OCI-M2 (cell line): Measurements from ENCODE around the gene CINP.

ENCODE experiments used
- DNase-seq: peaks from one replicate; lab custom pipeline; 2025; ENCODE audit not compliant: unreplicated experiment; lab: John Stamatoyannopoulos, UW

Gene CINP

GRCh38 chr14:102362545-102363181 is at the start of gene CINP, which contains the start of gene TECPR2:
TSS of gene CINP (minus strand) at chr14:102362890. CDS start at chr14:102362851, 39 bp downstream.
TSS of gene TECPR2 (plus strand) at chr14:102362941. CDS start at chr14:102376722, 13,781 bp downstream.
- DNase-seq: peak; percentile 78

GRCh38 chr14:102408724-102409123 is 46.0 kb upstream of the CINP start:
- no peak for DNase-seq

DNA sequence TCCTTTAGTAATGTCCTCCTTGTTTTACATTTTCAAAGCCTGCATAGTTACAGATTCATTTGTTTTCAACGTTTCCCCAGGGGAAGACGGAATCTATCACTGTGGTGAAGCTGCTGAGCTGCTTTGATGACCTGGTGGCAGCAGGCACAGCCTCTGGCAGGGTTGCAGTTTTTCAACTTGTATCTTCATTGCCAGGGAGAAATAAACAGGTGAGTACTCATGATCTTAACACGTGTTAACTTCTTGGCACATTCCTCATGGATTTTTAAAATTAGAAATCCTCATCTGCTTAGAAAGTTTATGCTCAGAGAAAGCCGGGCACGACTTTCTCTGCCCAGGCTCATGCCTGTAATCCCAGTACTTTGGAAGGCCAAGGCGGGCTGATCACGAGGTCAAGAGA is 44.6 kb upstream of the CINP start:
- no peak for DNase-seq

DNA sequence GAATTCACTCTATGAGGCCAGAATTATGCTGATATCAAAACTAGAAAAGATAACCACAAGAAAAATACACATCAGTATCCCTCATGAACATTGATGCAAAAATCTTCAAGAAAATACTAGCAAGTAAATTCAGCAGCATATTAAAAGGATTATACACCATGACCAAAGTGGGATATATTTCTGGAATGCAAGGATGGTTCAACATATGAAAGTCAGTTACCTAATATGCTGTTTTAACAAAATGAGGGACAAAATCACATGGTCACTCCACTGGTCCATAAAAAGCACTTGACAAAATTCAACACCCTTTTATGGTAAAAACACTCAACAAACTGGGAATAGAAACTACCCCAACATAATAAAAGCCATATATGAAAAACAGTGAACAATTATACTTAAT is 40.3 kb upstream of the CINP start:
- DNase-seq: no peak

- DNase-seq: no peak
These were observed 33.8 kb upstream of the CINP start for GRCh38 chr14:102396521-102396920.

DNA sequence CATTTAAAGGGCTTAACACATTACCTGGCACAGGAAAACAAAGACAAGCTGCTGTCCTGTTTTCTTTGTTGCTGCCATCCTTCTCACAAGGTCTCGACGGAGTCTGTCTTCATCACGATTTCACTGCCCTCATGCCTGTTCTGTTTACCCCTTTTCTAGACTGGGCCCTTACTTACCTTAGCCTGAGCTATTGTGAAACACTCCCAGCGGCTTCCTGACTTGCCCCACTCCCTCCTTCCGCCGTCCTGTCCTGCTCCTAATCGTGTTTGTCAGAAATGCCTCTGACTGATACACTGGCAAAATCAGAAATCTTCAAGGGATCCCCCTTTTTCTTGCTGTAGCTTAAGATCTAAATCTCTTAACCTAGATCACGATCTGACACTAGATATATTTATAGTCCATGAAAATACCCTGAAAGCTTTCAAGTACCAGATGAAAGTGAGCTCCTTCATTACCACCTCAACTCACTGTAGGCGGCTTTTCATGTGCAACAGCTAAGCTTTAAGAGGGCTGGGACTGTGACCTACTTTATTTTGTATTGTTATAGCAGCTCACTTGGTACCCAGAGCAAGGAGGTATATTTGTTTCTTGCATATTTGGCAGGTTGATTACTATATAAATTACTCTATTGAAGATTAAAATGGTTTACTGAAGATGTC is 32.2 kb upstream of the CINP start:
- no peak for DNase-seq

DNA sequence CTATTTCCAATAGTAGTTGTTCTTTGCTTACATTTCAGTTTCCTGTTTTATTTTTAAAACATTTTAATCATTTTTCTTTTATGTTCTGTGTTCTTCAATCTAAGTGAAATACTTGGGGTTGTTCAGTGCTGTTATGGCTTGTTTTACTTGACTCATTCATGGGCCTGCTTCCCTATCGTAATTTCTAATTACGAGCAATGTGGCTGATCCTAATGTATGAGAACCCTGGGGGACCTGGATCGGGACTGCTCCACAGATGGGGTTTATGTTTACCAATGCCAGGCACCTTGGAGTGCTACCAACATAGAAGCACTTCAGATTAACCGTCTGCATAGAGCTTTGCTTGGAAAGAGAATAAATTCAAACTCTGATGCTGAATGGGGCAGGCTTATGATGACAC is 29.8 kb upstream of the CINP start:
- no peak for DNase-seq

DNA sequence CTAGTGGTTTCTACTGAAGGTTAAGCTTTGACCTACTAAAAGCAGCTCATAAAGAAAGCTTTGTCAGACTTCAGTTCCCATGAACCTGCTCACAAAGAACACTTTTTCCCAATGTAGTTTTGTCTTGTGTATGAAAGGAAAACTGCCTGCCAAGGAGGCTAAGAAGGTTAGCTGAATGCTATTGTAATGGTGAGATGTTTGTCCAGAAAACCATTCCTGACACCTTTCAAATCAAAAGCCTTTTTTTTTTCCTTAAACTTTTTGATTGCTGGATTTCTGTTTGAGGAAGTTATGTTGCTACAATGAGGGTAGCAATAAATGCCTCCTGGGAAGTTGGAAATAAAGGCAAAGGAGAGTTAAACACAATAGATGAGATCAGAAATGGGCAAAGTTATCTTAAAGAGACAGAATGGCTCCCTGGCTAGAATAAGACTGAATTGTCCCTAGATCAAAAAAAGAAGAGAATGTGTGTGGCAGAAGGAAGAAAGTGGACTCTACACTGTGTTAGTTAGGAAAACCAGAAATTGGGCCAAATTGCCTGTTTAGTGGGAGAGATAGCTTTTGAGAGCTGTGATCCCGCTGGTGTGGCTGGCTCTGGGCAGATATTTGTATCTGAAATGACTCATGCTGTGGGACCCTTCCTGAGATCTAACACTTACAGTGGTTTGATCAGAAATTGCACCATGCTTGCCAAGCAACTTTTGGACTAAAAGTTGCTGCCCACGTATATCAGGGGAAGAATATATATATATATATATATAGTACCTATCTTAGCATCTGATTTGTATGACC is 27.6 kb upstream of the CINP start:
- DNase-seq: no peak

DNA sequence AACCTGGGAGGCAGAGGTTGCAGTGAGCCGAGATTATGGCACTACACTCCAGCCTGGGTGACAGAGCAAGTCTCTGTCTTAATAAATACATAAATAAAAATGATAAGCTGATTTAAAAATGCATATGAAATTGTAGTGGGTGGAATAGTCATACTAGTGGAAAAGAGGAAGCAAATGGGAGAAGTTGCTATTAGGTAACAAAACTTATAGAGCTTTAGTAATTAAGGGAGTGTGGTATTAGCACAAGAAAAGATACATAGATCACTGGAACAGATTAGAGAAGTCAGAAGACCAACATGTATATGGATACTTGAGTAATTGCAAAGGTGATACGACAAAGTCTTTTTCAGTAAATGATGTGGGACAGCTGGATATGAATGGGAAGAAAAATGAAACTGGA is 26.6 kb upstream of the CINP start:
- no peak for DNase-seq

- no peak for DNase-seq
These were observed 24.4 kb upstream of the CINP start for GRCh38 chr14:102387086-102387485.

GRCh38 chr14:102378830-102379229 is 16.1 kb upstream of the CINP start:
- no peak for DNase-seq

DNA sequence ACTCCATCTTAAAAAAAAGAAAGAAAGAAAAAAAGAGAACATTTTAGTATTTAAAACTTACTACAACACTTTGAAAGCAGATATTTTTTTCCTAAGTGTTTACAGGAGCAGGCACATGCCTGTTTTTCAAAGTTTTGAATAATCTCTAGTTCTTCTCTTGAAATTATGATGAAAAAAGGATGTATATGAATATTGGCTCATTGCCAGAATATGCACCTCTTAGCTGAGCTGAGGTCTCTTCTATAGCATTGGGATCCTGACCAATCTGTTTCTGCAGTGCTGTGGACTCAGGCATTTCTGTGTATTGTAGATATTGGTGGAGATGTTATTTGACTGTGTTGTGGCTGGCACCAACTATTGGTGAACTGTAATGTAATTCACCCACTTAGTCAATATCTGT is 15.0 kb upstream of the CINP start:
- no peak for DNase-seq

DNA sequence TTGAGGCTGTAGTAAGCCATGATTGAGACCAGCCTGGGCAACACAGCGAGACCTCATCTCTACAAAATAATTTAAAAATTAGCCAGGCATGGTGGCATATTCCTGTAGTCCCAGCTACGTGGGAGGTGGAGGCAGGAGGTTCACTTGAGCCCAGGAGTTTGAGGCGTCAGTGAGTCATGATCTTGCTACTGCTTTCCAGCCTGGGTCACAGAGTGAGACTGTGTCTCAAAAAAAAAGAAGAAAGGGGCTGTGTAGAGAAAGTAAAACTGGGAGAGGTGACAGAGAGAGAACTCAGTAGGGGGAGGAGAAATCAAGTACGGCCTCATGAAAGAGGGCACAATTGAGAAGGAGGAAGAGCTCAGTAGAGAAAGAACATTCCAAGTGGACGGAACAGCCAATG is 12.4 kb upstream of the CINP start:
- DNase-seq: no peak

DNA sequence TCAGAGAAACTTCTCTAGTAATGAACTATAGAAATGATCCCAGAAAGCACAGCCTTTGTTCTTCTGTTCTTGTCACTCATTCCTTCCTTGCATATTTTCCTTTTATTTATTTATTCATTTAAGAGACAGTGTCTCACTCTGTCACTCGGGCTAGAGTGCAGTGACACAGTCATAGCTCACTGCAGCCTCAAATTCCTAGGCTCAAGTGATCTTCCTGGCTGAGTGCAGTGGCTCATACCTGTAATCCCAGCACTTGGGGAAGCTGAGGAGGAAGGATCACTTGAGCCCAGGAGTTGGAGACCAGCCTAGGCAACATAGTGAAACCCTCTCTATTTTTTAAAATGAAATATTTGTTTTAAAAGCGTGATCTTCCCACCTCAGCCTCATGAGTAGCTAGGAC is 11.6 kb upstream of the CINP start:
- no peak for DNase-seq

- DNase-seq: no peak
These were observed 10.4 kb upstream of the CINP start for GRCh38 chr14:102373110-102373509.

DNA sequence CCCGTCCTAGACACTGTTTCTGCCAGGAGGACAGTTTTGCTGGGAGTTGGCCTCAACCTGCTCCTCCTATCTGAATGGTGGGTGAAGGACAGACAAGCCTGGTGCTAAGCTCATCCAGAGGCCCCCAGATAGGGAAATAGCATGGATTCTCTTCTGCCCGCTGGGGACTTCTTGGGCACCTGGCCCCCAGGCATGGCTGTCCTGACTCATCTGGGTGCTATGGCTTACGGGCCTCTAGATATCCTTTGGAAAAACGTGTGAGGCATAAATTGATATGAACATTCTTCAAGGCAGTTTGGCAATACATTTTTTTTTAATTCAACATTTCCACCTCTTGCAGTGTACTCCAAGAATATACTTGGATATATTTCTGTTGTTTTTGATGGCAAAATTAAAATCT is 8.7 kb upstream of the CINP start:
- DNase-seq: no peak

- DNase-seq: no peak
These were observed 7.7 kb upstream of the CINP start for GRCh38 chr14:102370305-102370809.

DNA sequence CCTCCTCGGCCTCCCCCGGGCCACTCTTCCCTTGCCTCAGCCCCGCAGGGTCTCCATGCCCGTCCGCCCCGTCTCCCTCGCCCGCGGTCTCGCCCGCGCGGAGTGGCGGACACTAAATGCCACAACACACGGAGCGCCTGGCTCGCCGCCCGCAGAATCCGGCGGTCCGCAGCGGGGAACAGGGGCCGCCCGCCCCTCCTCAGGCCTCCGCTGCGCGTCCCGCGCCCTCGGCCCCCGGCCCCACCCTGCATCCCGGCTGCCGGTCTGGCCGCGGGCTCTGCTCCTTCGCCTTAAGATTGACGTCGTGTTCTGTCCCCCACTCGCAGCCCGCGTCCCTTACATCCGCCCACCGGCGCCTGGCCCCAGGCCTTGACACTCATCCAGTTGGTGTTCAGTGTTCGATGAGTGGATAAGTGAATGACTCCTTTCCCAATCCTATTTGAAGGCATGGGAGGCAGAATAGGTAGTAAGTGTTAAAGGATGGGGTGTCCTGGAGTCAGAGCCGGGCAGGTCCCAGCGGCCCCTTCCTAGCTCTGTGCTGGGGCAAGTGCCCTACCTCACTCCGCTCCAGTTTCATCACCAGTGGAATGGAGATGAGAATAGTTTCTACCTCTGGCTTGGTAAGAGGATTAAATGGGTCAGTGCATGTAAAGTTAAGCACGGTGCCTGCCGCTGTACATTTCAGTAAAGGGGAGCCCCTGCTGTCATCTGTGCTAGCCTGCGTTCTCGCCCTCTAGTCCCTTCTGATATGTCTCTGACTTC is 673 bp upstream of the CINP start:
- no peak for DNase-seq

DNA sequence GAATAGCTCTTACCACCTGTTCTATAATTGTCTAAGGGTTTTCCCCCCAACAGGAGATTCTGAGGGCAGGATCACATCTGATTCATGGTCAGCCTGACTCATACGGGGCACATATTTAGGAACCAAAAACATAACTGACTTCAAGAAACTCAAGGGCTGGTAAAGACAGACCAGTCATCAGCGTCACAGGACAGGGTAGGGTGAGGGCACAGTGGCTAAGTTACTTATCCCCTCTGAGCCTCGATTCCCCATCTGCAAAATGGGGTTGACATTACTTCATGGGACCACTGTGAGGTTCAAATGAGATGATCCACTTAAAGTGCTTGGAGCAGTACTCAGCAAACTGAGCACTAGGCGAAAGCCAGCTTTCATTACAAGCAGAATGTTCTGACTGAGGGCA is 606 bp downstream of the CINP start:
- DNase-seq: no peak

GRCh38 chr14:102360388-102360787 is 2.3 kb downstream of the CINP start:
- DNase-seq: no peak

- DNase-seq: no peak
These were observed 3.3 kb downstream of the CINP start for GRCh38 chr14:102359341-102359740.
